ENCODE results near the gene GTF3C4. TPM values are rescaled to one million over a fixed set of nuclear protein-coding genes. Genes with fewer than 3 reads are reported as not detected.
A peak's percentile ranks its signal among the peaks of the same experiment; 100 is the strongest.

Gene GTF3C4
- total and polyA plus RNA-seq, 2 of the 13 experiments (the other 11 are each of a cell fraction or from before 2014, with no cell fraction given) = 2.6 to 12.9 TPM

DNA sequence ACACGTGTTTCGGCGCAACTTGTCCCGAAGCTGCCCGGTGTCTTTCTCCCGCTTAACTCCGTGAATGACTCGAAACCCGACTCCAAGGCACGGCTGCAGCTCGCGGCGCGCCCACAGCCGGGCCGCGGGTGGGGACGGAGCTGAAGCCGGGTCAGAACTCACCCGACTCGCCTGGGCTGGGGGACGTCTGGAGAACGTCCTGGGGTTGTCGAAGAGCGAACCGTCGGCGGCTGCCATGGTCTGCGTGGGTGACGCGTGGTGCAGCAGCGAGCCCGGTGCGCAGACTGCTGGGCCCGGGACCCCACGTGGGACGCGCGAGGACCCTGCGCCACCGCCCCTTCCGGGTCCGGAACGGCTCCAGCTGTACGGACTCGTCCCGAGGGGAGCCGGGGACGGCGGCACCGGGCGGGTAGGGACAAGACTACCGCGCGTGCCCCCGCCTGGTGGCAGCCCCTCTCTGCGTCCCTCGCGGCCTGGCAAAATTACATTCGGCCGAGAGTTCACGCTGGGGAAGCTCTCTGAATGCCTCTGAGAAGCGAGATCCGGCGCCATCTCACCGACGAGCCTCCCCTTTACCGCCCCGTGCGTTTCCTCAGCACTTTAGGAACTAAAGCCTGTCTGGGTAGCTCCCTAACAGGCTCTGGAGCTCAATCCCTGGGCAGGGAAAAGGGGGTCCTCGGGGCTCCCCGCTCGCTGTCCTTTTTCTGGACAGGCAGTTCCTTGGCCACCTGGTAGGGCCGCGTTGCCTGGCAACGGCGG is 387 bp upstream of the GTF3C4 start, which contains the start of gene DDX31 (continued):
- TF ChIP-seq, protein P1, sequence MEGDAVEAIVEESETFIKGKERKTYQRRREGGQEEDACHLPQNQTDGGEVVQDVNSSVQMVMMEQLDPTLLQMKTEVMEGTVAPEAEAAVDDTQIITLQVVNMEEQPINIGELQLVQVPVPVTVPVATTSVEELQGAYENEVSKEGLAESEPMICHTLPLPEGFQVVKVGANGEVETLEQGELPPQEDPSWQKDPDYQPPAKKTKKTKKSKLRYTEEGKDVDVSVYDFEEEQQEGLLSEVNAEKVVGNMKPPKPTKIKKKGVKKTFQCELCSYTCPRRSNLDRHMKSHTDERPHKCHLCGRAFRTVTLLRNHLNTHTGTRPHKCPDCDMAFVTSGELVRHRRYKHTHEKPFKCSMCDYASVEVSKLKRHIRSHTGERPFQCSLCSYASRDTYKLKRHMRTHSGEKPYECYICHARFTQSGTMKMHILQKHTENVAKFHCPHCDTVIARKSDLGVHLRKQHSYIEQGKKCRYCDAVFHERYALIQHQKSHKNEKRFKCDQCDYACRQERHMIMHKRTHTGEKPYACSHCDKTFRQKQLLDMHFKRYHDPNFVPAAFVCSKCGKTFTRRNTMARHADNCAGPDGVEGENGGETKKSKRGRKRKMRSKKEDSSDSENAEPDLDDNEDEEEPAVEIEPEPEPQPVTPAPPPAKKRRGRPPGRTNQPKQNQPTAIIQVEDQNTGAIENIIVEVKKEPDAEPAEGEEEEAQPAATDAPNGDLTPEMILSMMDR (CRISPR knock-in tag; IDR thresholded peaks at IDR 0.05) = peak; percentile 34; the same call in 1 of the 2 replicates
- TF ChIP-seq MTF2 (CRISPR knock-in tag; IDR thresholded peaks at IDR 0.05; ENCODE audit: borderline replicate concordance) (no peak), MED8 (CRISPR knock-in tag; IDR thresholded peaks at IDR 0.05; ENCODE audit: insufficient replicate concordance) (peak; percentile 85), CC2D1A (CRISPR knock-in tag; IDR thresholded peaks at IDR 0.05) (no peak), SMARCC2 (IDR thresholded peaks at IDR 0.05) (no peak), FOXM1 (CRISPR knock-in tag; IDR thresholded peaks at IDR 0.05) (0 out of 2 replicates have a peak, but pooled peaks have one; percentile 21), ZNF567 (CRISPR knock-in tag; IDR thresholded peaks at IDR 0.05; ENCODE audit: borderline replicate concordance) (peak; percentile 59), JUN (CRISPR knock-in tag; IDR thresholded peaks at IDR 0.05) (no peak; the same call in 1 of the 2 replicates), ZKSCAN8 (CRISPR knock-in tag; IDR thresholded peaks at IDR 0.05; ENCODE audit: borderline replicate concordance) (no peak), PHF21A (CRISPR knock-in tag; IDR thresholded peaks at IDR 0.05) (peak; percentile 80), ZNF703 (CRISPR knock-in tag; IDR thresholded peaks at IDR 0.05; ENCODE audit: borderline replicate concordance) (peak; percentile 88; the same call in 1 of the 2 replicates), ZNF101 (CRISPR knock-in tag; IDR thresholded peaks at IDR 0.05; ENCODE audit: borderline replicate concordance, low read depth) (0 out of 2 replicates have a peak, but pooled peaks have one; percentile 60), ZBTB7B (CRISPR knock-in tag; IDR thresholded peaks at IDR 0.05) (peak; percentile 32), ZBTB8A (CRISPR knock-in tag; IDR thresholded peaks at IDR 0.05; ENCODE audit: borderline replicate concordance, low read depth) (no peak), ATF1 (CRISPR knock-in tag; IDR thresholded peaks at IDR 0.05) (no peak), ZNF850 (CRISPR knock-in tag; conservative IDR thresholded peaks at IDR 0.05) (peak; percentile 94), ZNF766 (CRISPR knock-in tag; IDR thresholded peaks at IDR 0.05; ENCODE audit: borderline replicate concordance) (peak; percentile 90), MLLT10 (CRISPR knock-in tag; IDR thresholded peaks at IDR 0.05) (no peak; the same call in 1 of the 2 replicates), JDP2 (CRISPR knock-in tag; IDR thresholded peaks at IDR 0.05; ENCODE audit: borderline replicate concordance) (peak; percentile 59; the same call in 1 of the 2 replicates)
- TF ChIP-seq, protein P2, sequence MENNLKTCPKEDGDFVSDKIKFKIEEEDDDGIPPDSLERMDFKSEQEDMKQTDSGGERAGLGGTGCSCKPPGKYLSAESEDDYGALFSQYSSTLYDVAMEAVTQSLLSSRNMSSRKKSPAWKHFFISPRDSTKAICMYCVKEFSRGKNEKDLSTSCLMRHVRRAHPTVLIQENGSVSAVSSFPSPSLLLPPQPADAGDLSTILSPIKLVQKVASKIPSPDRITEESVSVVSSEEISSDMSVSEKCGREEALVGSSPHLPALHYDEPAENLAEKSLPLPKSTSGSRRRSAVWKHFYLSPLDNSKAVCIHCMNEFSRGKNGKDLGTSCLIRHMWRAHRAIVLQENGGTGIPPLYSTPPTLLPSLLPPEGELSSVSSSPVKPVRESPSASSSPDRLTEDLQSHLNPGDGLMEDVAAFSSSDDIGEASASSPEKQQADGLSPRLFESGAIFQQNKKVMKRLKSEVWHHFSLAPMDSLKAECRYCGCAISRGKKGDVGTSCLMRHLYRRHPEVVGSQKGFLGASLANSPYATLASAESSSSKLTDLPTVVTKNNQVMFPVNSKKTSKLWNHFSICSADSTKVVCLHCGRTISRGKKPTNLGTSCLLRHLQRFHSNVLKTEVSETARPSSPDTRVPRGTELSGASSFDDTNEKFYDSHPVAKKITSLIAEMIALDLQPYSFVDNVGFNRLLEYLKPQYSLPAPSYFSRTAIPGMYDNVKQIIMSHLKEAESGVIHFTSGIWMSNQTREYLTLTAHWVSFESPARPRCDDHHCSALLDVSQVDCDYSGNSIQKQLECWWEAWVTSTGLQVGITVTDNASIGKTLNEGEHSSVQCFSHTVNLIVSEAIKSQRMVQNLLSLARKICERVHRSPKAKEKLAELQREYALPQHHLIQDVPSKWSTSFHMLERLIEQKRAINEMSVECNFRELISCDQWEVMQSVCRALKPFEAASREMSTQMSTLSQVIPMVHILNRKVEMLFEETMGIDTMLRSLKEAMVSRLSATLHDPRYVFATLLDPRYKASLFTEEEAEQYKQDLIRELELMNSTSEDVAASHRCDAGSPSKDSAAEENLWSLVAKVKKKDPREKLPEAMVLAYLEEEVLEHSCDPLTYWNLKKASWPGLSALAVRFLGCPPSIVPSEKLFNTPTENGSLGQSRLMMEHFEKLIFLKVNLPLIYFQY (CRISPR knock-in tag; IDR thresholded peaks at IDR 0.05; ENCODE audit: borderline replicate concordance) = 0 out of 2 replicates have a peak, but pooled peaks have one; percentile 16
- TF ChIP-seq, protein P3, sequence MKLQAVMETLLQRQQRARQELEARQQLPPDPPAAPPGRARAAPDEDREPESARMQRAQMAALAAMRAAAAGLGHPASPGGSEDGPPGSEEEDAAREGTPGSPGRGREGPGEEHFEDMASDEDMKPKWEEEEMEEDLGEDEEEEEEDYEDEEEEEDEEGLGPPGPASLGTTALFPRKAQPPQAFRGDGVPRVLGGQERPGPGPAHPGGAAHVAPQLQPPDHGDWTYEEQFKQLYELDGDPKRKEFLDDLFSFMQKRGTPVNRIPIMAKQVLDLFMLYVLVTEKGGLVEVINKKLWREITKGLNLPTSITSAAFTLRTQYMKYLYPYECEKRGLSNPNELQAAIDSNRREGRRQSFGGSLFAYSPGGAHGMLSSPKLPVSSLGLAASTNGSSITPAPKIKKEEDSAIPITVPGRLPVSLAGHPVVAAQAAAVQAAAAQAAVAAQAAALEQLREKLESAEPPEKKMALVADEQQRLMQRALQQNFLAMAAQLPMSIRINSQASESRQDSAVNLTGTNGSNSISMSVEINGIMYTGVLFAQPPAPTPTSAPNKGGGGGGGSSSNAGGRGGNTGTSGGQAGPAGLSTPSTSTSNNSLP (IDR thresholded peaks at IDR 0.05; ENCODE audit: low read depth, low read length) = no peak
